Gastrocnemius medialis (tissue), 4 donors: ENCODE results near the gene UGGT1.

ENCODE experiments used
- POLR2A ChIP-seq, 2 donors: fragments of 450-650 bp; IDR thresholded peaks; one replicate each; pipeline ENCODE4 v1.6.1; 2017; ENCODE audit warnings: antibody characterized with exemption in 2 of 2, mild to moderate bottlenecking in 2 of 2, moderate library complexity in 2 of 2
- TF ChIP-seq, protein P1 (sequence below), 5 experiments: fragments of 450-650 bp in 3 of 5; fragments of 200-600 bp in 2 of 5; sonication (generic) in 2 of 5; IDR thresholded peaks in 4 of 5; conservative IDR thresholded peaks in 1 of 5; 1 replicate in 4 of 5; 2 replicates in 1 of 5; pipeline ENCODE4 v1.5.1; 2016 to 2019; ENCODE audit warnings: antibody characterized with exemption in 5 of 5, mild to moderate bottlenecking in 3 of 5, moderate library complexity in 3 of 5

DNA sequence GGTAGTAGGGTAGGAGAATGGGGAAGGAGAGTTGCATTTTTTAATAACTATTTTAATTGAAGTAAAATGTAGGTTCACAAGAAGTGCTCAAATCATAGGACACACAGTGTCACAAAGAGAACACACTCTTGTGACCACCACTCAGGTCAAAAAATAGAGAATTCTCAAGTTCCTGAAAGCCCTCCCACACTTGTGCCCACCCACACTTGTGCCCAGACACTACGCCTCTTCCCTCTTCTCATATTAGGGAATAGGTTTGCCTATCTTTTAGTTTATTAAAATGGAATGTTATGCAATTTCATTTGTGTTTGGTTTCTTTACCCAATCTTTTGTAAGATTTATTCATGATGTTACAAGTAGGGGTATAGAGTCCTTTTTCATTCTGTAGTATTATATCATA lies 67.2 kb downstream of the UGGT1 start:
- TF ChIP-seq, protein P1, sequence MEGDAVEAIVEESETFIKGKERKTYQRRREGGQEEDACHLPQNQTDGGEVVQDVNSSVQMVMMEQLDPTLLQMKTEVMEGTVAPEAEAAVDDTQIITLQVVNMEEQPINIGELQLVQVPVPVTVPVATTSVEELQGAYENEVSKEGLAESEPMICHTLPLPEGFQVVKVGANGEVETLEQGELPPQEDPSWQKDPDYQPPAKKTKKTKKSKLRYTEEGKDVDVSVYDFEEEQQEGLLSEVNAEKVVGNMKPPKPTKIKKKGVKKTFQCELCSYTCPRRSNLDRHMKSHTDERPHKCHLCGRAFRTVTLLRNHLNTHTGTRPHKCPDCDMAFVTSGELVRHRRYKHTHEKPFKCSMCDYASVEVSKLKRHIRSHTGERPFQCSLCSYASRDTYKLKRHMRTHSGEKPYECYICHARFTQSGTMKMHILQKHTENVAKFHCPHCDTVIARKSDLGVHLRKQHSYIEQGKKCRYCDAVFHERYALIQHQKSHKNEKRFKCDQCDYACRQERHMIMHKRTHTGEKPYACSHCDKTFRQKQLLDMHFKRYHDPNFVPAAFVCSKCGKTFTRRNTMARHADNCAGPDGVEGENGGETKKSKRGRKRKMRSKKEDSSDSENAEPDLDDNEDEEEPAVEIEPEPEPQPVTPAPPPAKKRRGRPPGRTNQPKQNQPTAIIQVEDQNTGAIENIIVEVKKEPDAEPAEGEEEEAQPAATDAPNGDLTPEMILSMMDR (IDR thresholded peaks at IDR 0.05 in 4 of 5, conservative IDR thresholded peaks at IDR 0.05 in 1 of 5) = no peak
- no peak for TF ChIP-seq POLR2A (IDR thresholded peaks at IDR 0.05)
